GM18511 (cell line): ENCODE data around the gene CHST15.
A peak's percentile ranks its signal among the peaks of the same experiment; 100 is the strongest.

ENCODE experiments used
- ATAC-seq: cut with Tn5 transposase; IDR thresholded peaks from one replicate; pipeline ENCODE4 v1.9.1; 2021; ENCODE audit warnings: mild to moderate bottlenecking, moderate library complexity; ENCODE audit not compliant: unreplicated experiment

The CHST15 gene

GRCh38 chr10:124066781-124067714 is 26.4 kb downstream of the CHST15 start:
- ATAC-seq = no peak

DNA sequence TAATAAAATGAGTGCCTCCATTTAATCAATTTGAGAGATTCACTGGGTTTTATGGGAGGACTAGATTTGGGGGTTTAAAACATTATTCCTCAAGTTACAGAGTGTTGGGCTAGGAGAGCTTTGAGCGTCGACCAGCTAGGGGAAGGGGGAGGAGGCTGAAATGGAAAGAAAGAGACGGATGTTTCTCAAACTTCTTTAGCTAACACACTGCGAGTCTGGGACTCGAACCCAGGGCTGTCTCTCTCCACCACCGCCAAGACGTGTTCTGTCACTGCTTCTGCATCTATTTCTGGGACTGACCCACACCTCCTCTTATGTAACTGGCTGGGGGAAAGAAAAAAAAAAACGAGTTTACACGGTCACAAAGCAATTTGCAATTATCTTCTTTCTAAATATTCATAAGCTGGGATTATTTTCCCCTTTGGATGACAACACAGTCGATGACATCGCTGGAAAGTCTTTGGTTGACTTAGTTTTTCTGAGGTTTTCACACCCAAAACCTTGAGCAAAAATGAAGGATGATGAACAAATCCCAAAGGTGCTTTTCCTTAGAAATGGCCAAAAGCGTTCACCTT is 27.2 kb downstream of the CHST15 start:
- ATAC-seq = no peak

DNA sequence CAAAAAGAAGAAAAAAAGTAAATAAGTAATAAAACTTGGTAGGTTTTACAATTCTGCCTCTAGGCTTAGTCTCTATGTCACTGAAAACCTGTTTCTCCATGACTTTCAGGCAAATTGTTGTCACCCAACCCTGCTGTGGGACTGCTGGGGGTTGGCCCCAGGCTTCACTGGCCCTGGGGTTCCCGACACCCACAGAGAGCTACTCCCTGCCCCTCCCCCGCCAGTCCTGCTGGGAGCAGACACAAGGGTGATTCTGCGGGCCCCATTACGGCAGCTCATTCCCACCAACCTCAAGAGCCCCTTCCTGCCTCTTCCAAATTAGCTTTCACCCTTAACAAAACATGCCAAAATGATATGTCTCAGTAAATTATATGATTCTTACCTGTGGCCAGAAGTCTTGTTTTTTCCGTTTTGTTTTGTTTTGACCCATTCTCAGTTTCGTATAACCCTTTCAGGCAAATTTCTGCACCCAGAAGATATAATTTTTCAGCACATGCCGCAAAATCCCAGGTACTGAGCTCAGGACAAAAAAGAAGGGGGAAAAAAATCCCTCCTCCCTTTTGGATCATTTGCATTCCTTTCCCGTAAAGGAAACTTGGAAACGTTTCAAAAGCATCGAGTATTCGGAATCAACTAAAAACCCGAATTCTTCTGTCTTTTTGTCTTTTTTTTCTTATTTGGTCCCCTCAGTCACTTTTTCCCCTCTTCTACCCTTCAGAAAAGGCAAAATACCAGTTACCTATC is 27.8 kb downstream of the CHST15 start:
- no peak for ATAC-seq

DNA sequence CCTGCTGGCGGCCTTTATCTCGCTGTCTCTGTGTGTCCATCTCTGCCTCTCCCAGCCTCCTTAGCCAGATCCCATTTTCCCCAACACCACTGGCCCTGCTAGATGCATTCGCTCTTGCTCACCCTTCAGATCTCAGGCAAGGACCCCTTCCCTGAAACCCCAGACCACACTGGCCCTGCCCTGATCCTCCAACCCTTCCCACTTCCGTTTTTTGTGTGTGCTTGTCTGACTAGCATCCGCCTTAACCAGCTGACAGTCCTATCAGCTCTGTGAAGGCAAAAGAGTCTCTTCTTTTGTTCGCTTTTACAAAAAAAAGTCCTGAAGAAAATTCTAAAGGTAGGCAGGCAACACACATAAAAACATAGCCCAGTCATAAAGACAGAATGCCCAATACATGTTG is 28.7 kb downstream of the CHST15 start:
- no peak for ATAC-seq

DNA sequence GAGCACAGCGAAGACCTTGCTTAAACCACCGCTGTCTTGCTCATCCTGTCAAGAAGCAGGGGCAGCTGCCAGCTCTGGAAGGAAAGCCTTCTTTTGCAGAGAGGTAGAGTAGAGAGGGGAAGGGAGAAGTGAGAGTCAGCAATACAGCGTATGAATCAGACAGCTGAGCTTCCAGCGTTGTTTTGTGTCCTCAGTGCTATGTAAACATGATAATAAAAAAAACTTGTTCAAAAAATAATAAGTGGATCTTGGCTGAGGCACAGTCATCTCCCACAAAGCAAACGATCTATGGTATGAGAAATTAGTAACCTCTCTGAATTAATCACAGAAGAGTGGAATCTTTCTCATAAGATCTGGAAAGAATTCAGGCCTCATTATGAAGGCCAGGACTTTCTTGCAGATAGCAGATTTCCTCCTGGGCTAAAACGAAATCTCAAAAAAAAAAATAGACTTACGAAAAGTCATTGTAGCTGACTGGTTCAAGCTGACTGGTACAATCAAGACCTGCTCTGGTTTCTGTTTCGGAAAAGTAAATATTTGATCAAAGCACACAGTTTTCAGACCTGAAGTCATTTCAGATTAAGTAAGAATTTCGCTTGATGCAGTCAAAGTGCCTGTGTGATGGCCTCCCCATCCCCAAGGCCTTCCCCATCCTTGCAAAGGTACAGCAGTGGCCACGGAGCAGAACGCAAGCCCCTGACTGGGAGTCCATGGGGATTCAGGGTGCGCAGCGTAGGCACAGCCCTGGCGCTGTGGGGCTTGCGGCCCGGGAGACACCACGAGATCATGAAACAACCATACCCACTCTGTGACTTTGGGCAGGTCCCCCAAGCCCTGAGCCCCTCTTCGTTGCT is 29.4 kb downstream of the CHST15 start:
- peak; percentile 61 for ATAC-seq

DNA sequence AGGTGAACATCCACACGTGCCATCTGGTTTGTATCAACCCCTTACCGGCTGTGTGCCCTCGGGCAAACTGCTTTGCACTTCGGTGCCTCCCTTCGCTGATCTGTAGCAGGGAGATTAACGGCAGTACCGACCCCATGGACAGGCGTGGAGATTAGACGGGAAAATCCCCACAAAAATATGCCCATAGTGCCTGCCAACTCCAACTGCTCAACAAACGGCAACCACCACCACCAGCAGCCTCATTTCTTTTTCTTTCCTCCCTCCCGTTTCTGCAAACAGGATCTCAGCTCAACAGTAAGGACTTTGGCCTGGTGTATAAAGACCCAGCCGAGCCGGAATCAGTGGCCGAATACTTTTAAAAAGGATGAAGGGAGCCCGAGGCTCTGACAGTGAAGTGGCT is 31.0 kb downstream of the CHST15 start:
- ATAC-seq = no peak

GRCh38 chr10:124061030-124061429 is 32.4 kb downstream of the CHST15 start:
- no peak for ATAC-seq

- no peak for ATAC-seq
Measured at GRCh38 chr10:124060148-124060720, 33.2 kb downstream of the CHST15 start.

DNA sequence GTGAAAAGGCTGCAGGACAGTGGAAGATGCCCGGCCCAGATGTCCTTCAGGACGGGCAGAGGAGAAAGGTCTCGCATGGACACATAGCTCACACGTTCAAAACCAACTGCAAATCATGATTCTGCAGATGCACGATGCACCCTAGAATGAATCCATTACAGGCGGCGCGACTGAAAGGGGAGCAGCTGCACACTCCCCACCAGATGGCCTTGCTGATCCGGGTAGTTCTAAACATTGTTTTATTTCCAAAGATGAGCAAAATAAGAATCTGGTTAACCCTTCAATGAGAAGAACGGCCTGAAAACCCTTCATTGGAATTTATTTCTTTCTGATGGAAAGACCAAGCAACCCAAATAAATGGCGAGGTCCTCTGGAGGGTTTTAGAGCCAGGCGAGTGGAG is 33.8 kb downstream of the CHST15 start:
- no peak for ATAC-seq

DNA sequence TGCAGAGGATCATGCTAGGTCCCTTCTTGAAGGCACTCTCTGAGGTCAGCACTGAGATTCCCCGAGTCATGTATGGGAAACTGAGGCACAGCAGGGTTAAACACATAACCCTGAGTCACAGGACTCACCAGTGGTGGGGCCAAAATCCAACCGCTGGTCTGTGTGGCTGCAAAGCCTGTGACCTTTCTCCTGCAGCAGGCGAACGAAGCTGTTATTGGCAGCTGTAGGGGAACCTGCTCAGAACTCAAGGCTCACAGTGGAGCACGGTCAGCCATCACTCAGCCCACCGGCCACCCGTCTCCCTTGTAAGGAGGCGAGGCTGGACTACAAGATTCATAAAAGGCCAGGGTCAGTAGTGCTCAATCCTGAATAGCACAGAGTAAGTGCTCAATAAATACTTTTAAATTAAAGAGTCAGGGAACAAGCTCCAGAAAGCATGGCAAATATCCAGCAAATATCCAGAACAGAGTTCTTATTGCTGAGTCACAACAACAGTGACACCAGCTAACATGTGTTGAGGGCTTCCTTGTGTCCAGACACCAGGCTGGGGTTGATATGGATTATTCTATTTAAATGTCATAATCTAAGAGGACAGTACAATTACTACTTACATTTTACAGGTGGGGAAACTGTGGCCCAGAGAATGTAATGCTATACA is 34.9 kb downstream of the CHST15 start:
- ATAC-seq = no peak

GRCh38 chr10:124057601-124058000 is 35.8 kb downstream of the CHST15 start:
- ATAC-seq = no peak

GRCh38 chr10:124056337-124056980 is 36.9 kb downstream of the CHST15 start:
- ATAC-seq = no peak

DNA sequence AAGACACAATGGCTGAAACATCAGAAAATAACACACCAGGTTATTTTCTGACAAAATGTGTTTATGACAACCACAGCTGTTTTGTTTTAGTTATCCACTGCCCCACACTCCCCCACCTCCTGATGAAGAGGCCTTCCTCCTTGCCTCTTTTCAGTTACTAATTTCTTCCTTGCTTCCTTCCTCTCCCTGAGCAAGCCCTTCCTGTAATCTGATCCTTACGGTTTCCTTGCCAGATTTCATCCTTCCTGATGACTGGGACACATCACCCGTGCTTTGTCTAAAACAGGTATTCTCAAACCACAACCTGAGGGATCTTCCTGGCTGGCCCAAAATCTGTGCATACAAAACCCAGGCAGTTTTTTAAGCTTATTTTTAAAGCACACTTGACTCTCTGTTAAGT is 39.4 kb downstream of the CHST15 start:
- ATAC-seq = no peak

GRCh38 chr10:124052561-124052960 is 40.8 kb downstream of the CHST15 start:
- no peak for ATAC-seq

- ATAC-seq = no peak
Measured at GRCh38 chr10:124050021-124051015, 43.1 kb downstream of the CHST15 start.

- ATAC-seq = no peak
Measured at GRCh38 chr10:124049484-124049883, 43.9 kb downstream of the CHST15 start.

DNA sequence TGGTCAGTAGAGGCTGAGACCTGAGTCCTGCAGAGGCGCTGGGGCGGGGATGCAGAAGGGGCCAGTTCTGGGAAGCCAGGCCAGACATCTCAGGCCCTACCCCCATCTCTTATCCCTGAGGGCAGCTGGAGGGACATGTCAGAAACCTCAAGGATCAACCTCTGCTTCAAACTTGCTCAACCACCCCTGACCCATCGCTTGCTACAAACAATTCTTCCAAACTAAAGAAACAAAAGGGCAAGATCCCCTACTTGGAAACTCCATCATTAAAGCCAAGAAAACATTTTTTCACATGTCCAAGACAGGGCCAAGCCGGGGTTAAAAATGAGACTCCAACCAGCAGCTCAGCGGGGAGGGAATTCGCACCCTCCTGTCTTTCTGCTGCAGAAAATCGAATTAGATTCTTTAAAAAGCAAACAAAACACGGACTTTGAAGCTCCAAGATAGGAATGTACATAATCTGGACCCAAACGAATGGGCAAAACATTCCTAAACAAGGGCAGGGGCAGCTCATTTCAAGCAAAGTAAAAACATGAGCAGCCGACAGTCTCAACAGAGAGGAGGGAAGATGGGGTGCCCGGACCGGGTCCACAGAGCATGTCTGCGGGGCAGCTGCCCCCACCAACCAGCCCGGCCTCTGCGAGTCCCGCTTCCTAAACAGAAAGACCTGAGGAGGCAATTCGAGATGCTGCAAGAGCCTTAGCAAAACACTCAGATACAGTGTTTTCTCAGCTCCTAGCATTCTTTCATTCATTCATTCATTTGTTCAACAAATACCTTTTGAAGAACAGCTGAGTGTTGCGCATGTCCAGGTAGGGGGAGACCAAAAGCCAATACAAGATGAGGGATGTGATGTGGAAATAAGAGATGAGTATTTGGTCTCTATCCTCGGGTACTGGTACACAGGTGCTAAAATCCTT is 44.8 kb downstream of the CHST15 start:
- ATAC-seq = no peak
